OCI-LY3 (cell line): Measurements from ENCODE around the gene RPL10A.

Experiments used
- H2AFZ ChIP-seq: fragments of 200-600, 300-600 bp; shearing (Covaris generic); 2 replicates; pipeline ENCODE4 v1.6.0; 2014; ENCODE audit warnings: antibody characterized with exemption, low read depth, low read length
- H3K27ac ChIP-seq: fragments of 200-600, 300-600 bp; sonication (generic); 2 replicates; pipeline ENCODE4 v1.5.1; 2014; ENCODE audit warnings: mild to moderate bottlenecking, low read length, moderate library complexity, mixed read lengths
- H3K27me3 ChIP-seq: fragments of 200-600, 300-600 bp; sonication (generic); 2 replicates; pipeline ENCODE4 v1.6.1; 2014; ENCODE audit warnings: low read depth, low read length, mixed read lengths
- H3K36me3 ChIP-seq: fragments of 200-600, 300-600 bp; sonication (generic); replicated peaks from 2 replicates; pipeline ENCODE3; 2014; ENCODE audit warnings: low read depth, low read length, mixed read lengths
- H3K4me1 ChIP-seq: fragments of 300-600, 200-600 bp; sonication (generic); 2 replicates; pipeline ENCODE4 v1.6.1; 2014; ENCODE audit warnings: low read length, mixed read lengths
- H3K4me2 ChIP-seq: fragments of 200-600, 300-600 bp; sonication (generic); 2 replicates; pipeline ENCODE4 v1.6.1; 2014; ENCODE audit warnings: low read length, mixed read lengths
- H3K4me3 ChIP-seq: fragments of 300-600, 200-600 bp; sonication (generic); 2 replicates; pipeline ENCODE4 v1.5.1; 2014; ENCODE audit warnings: antibody characterized with exemption, mild to moderate bottlenecking, low read length, moderate library complexity
- H3K79me2 ChIP-seq: fragments of 300-600, 200-600 bp; shearing (Covaris generic); 2 replicates; pipeline ENCODE4 v1.6.1; 2014; ENCODE audit warnings: mild to moderate bottlenecking, low read length, mixed read lengths
- H3K9ac ChIP-seq: fragments of 300-600, 200-600 bp; shearing (Covaris generic); 2 replicates; pipeline ENCODE4 v1.6.0; 2014; ENCODE audit warnings: mild to moderate bottlenecking, low read length, moderate library complexity
- H3K9me3 ChIP-seq: fragments of 200-600, 300-600 bp; shearing (Covaris generic); 2 replicates; pipeline ENCODE4 v1.6.1; 2014; ENCODE audit warnings: low read length, mixed read lengths; ENCODE audit not compliant: insufficient read depth
- H4K20me1 ChIP-seq: fragments of 200-600, 300-600 bp; sonication (generic); 2 replicates; pipeline ENCODE4 v1.6.1; 2016; ENCODE audit warnings: low read length, mixed read lengths; ENCODE audit not compliant: insufficient read depth
- CTCF ChIP-seq: fragments of 200-600, 300-600 bp; sonication (generic); IDR thresholded peaks from 2 replicates; pipeline ENCODE4 v1.5.1; 2014; ENCODE audit warnings: antibody characterized with exemption, low read length, low read depth
- EZH2phosphoT487 ChIP-seq: fragments of 200-600 bp; shearing (Covaris generic); IDR thresholded peaks from 2 replicates; pipeline ENCODE4 v1.6.1; 2018; ENCODE audit warnings: antibody characterized with exemption, mixed run types, low read depth

The RPL10A gene

GRCh38 chr6:35492258-35492973 lies 24.2 kb downstream of the RPL10A start:
- H3K36me3 ChIP-seq = no peaks in the 10 kb centered on the region
- no peak overlapping the region for H3K4me3 ChIP-seq
- H3K27ac ChIP-seq = no peak overlapping the region
- peaks cover 17% of the 10 kb centered on the region; the same call in 1 of the 2 replicates for H3K27me3 ChIP-seq
- no peaks in the 10 kb centered on the region for H4K20me1 ChIP-seq
- H3K4me1 ChIP-seq = peaks cover 19% of the 10 kb centered on the region
- no peak overlapping the region for H2AFZ ChIP-seq
- no peak overlapping the region for H3K4me2 ChIP-seq
- no peaks in the 10 kb centered on the region for H3K79me2 ChIP-seq
- no peak overlapping the region for H3K9ac ChIP-seq
- no peaks in the 10 kb centered on the region for H3K9me3 ChIP-seq
- TF ChIP-seq CTCF (no peak), EZH2phosphoT487 (no peak)

GRCh38 chr6:35492974-35493284 lies 24.7 kb downstream of the RPL10A start:
- no peaks in the 10 kb centered on the region for H4K20me1 ChIP-seq

GRCh38 chr6:35493307-35493983 lies 25.2 kb downstream of the RPL10A start:
- Histone ChIP-seq H3K36me3 (no peaks in the 10 kb centered on the region), H3K27ac (no peak overlapping the region), H3K27me3 (peaks cover 17% of the 10 kb centered on the region; the same call in 1 of the 2 replicates), H3K79me2 (no peaks in the 10 kb centered on the region), H3K9me3 (no peaks in the 10 kb centered on the region), H3K4me1 (peaks cover 12% of the 10 kb centered on the region), H3K4me3 (no peak overlapping the region), H4K20me1 (no peaks in the 10 kb centered on the region), H3K4me2 (no peak overlapping the region; the same call in 1 of the 2 replicates), H2AFZ (no peak overlapping the region), H3K9ac (no peak overlapping the region)
- no peak for TF ChIP-seq EZH2phosphoT487
- no peak for TF ChIP-seq CTCF

More at GRCh38 chr6:35492974-35493284, 24.7 kb downstream of the RPL10A start:
- H2AFZ ChIP-seq = no peak overlapping the region
- no peak overlapping the region for H3K4me2 ChIP-seq
- no peak for TF ChIP-seq CTCF
- TF ChIP-seq EZH2phosphoT487 = no peak
- H3K36me3 ChIP-seq = no peaks in the 10 kb centered on the region
- no peaks in the 10 kb centered on the region for H3K79me2 ChIP-seq
- H3K4me3 ChIP-seq = no peak overlapping the region
- H3K9me3 ChIP-seq = no peaks in the 10 kb centered on the region
- peaks cover 16% of the 10 kb centered on the region for H3K4me1 ChIP-seq
- H3K27me3 ChIP-seq = peaks cover 17% of the 10 kb centered on the region; the same call in 1 of the 2 replicates
- H3K9ac ChIP-seq = no peak overlapping the region
- no peak overlapping the region for H3K27ac ChIP-seq

GRCh38 chr6:35494161-35494563 lies 26.0 kb downstream of the RPL10A start:
- H3K4me2 ChIP-seq = no peak overlapping the region; the same call in 1 of the 2 replicates
- H2AFZ ChIP-seq = no peak overlapping the region
- peaks cover 17% of the 10 kb centered on the region; the same call in 1 of the 2 replicates for H3K27me3 ChIP-seq
- no peaks in the 10 kb centered on the region for H3K79me2 ChIP-seq
- H3K9me3 ChIP-seq = no peaks in the 10 kb centered on the region
- H3K4me1 ChIP-seq = peaks cover 12% of the 10 kb centered on the region
- H3K36me3 ChIP-seq = no peaks in the 10 kb centered on the region
- no peak overlapping the region for H3K4me3 ChIP-seq
- no peak overlapping the region for H3K9ac ChIP-seq
- no peak overlapping the region for H3K27ac ChIP-seq
- TF ChIP-seq CTCF (no peak), EZH2phosphoT487 (no peak)
- no peaks in the 10 kb centered on the region for H4K20me1 ChIP-seq
